Hypothalamus (tissue), 51 donors: ENCODE results near the gene ABCC1.
"Not testable (repeated sequence)": the region's sequence is repeated elsewhere in the genome, so short reads cannot be mapped to it uniquely, and the experiment has no call there.

Source experiments
- DNase-seq, 51 donors: peaks; one replicate each; lab custom pipeline; 2025; lab: John Stamatoyannopoulos, UW

ABCC1 gene

GRCh38 chr16:15963307-15963910 is 14.0 kb downstream of the ABCC1 start:
- DNase-seq: no peak

GRCh38 chr16:15966420-15966819 is 17.0 kb downstream of the ABCC1 start:
- no peak for DNase-seq

- no peak for DNase-seq
Measured at GRCh38 chr16:15966836-15967546, 17.6 kb downstream of the ABCC1 start.

- no peak for DNase-seq
Measured at GRCh38 chr16:15967655-15968315, 18.4 kb downstream of the ABCC1 start.

- no peak for DNase-seq
Measured at GRCh38 chr16:15970202-15970601, 20.8 kb downstream of the ABCC1 start.

- DNase-seq: no peak
Measured at GRCh38 chr16:15970743-15971439, 21.5 kb downstream of the ABCC1 start.

- DNase-seq: no peak
Measured at GRCh38 chr16:15971440-15971815, 22.0 kb downstream of the ABCC1 start.

GRCh38 chr16:15972046-15972868 is 22.8 kb downstream of the ABCC1 start:
- DNase-seq: no peak

- no peak for DNase-seq
Measured at GRCh38 chr16:15973421-15973820, 24.0 kb downstream of the ABCC1 start.

GRCh38 chr16:15974057-15974456 is 24.6 kb downstream of the ABCC1 start:
- DNase-seq: no peak

GRCh38 chr16:15975172-15975571 is 25.8 kb downstream of the ABCC1 start:
- no peak for DNase-seq

GRCh38 chr16:15976225-15976812 is 26.9 kb downstream of the ABCC1 start:
- DNase-seq: no peak

GRCh38 chr16:15976929-15977637 is 27.7 kb downstream of the ABCC1 start:
- no peak for DNase-seq

GRCh38 chr16:15979801-15980200 is 30.4 kb downstream of the ABCC1 start:
- DNase-seq: no peak

- no peak for DNase-seq
Measured at GRCh38 chr16:15980329-15980728, 30.9 kb downstream of the ABCC1 start.

GRCh38 chr16:15981382-15981781 is 32.0 kb downstream of the ABCC1 start:
- DNase-seq: no peak

- not testable (repeated sequence) for DNase-seq
Measured at GRCh38 chr16:15982194-15982915, 32.9 kb downstream of the ABCC1 start.

GRCh38 chr16:15983898-15984297 is 34.5 kb downstream of the ABCC1 start:
- DNase-seq: no peak

- DNase-seq: no peak
Measured at GRCh38 chr16:15985144-15985543, 35.7 kb downstream of the ABCC1 start.
